Measurements from ENCODE around the gene TBC1D22A.

DNA sequence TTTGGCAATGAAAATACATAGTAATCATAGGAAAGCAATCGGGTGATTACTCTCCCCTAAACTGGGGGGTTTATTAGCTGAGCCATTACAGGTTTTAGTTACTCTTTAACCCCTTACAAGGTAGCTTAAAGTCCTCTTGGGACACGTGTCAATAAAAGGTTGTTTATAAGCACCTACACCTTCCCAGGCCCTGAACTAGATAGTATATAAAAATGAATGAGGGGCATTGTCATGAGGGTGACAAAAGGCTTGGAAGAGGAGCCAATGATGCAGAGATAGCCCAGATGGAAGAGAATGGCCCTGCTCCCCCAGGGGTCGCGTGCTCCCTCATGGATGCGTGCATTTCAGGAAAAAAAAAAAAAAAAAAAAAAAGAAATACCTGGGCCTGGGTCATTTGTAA, 276.9 kb downstream of the TBC1D22A start:
- TF ChIP-seq, protein P1, sequence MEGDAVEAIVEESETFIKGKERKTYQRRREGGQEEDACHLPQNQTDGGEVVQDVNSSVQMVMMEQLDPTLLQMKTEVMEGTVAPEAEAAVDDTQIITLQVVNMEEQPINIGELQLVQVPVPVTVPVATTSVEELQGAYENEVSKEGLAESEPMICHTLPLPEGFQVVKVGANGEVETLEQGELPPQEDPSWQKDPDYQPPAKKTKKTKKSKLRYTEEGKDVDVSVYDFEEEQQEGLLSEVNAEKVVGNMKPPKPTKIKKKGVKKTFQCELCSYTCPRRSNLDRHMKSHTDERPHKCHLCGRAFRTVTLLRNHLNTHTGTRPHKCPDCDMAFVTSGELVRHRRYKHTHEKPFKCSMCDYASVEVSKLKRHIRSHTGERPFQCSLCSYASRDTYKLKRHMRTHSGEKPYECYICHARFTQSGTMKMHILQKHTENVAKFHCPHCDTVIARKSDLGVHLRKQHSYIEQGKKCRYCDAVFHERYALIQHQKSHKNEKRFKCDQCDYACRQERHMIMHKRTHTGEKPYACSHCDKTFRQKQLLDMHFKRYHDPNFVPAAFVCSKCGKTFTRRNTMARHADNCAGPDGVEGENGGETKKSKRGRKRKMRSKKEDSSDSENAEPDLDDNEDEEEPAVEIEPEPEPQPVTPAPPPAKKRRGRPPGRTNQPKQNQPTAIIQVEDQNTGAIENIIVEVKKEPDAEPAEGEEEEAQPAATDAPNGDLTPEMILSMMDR (IDR thresholded peaks at IDR 0.05; ENCODE audit: low read depth, low read length, missing input control), result no peak
- TF ChIP-seq JUND (IDR thresholded peaks at IDR 0.05), result no peak
- no peak for TF ChIP-seq RAD21 (IDR thresholded peaks at IDR 0.05)
- TF ChIP-seq ATF3 (IDR thresholded peaks at IDR 0.05), result no peak
- no peak for TF ChIP-seq EGR1 (IDR thresholded peaks at IDR 0.05; ENCODE audit: low read depth in 2 of 2)
- TF ChIP-seq YY1 (IDR thresholded peaks at IDR 0.05), result no peak
- no peak for TF ChIP-seq FOXA1 (IDR thresholded peaks at IDR 0.05)
- TF ChIP-seq TAF1 (conservative IDR thresholded peaks at IDR 0.05), result no peak
- no peak for TF ChIP-seq MAX (IDR thresholded peaks at IDR 0.05)
